ENCODE data around the gene CDH23.

CDH23 gene

GRCh38 chr10:71505862-71506261, 109.1 kb downstream of the CDH23 start:
- H3K4me1 ChIP-seq (ENCODE audit: low read length) = no peaks in the 10 kb centered on the region
- no peak overlapping the region for H3K4me3 ChIP-seq (ENCODE audit: low read length)
- H3K4me2 ChIP-seq (ENCODE audit: low read depth, low read length) = no peak overlapping the region
- no peak for DNase-seq
- no peaks in the 10 kb centered on the region for H3K9me3 ChIP-seq (replicated peaks; ENCODE audit: insufficient read depth, low read length)
- H4K20me1 ChIP-seq (ENCODE audit: insufficient read depth, low read length) = no peaks in the 10 kb centered on the region
- no peak overlapping the region for H2AFZ ChIP-seq (ENCODE audit: low read length)
- H3K9me2 ChIP-seq (replicated peaks; ENCODE audit: insufficient read depth, low read length) = no peaks in the 10 kb centered on the region
- peaks cover 68% of the 10 kb centered on the region for H3K27me3 ChIP-seq (replicated peaks; ENCODE audit: insufficient read depth, low read length)
- H3F3A ChIP-seq (ENCODE audit: insufficient read depth, low read length) = no peaks in the 10 kb centered on the region
- no peak overlapping the region for H3K27ac ChIP-seq (ENCODE audit: low read length)
- TF ChIP-seq EZH2 (optimal IDR thresholded peaks at IDR 0.05; ENCODE audit: low read depth, low read length) (no peak), CTCF (IDR thresholded peaks at IDR 0.05; ENCODE audit: low read length) (no peak), EZH2phosphoT487 (IDR thresholded peaks at IDR 0.05; ENCODE audit: low read length) (no peak)
- H3K79me2 ChIP-seq (ENCODE audit: low read length) = no peaks in the 10 kb centered on the region
- H3K36me3 ChIP-seq (replicated peaks; ENCODE audit: insufficient read depth, low read length) = no peaks in the 10 kb centered on the region
- no peak overlapping the region for H3K9ac ChIP-seq (ENCODE audit: low read length)

GRCh38 chr10:71509444-71509843, 112.7 kb downstream of the CDH23 start:
- no peaks in the 10 kb centered on the region for H3K9me3 ChIP-seq (replicated peaks; ENCODE audit: insufficient read depth, low read length)
- no peak overlapping the region for H2AFZ ChIP-seq (ENCODE audit: low read length)
- H3K4me1 ChIP-seq (ENCODE audit: low read length) = no peaks in the 10 kb centered on the region
- no peak for DNase-seq
- no peak overlapping the region for H3K4me2 ChIP-seq (ENCODE audit: low read depth, low read length)
- H3K27ac ChIP-seq (ENCODE audit: low read length) = no peak overlapping the region
- H3K4me3 ChIP-seq (ENCODE audit: low read length) = no peak overlapping the region
- H3K79me2 ChIP-seq (ENCODE audit: low read length) = no peaks in the 10 kb centered on the region
- H4K20me1 ChIP-seq (ENCODE audit: insufficient read depth, low read length) = no peaks in the 10 kb centered on the region
- H3F3A ChIP-seq (ENCODE audit: insufficient read depth, low read length) = no peaks in the 10 kb centered on the region
- TF ChIP-seq CTCF (IDR thresholded peaks at IDR 0.05; ENCODE audit: low read length) (no peak), EZH2 (optimal IDR thresholded peaks at IDR 0.05; ENCODE audit: low read depth, low read length) (no peak), EZH2phosphoT487 (IDR thresholded peaks at IDR 0.05; ENCODE audit: low read length) (no peak)
- no peak overlapping the region for H3K9ac ChIP-seq (ENCODE audit: low read length)
- no peaks in the 10 kb centered on the region for H3K36me3 ChIP-seq (replicated peaks; ENCODE audit: insufficient read depth, low read length)
- H3K9me2 ChIP-seq (replicated peaks; ENCODE audit: insufficient read depth, low read length) = no peaks in the 10 kb centered on the region
- H3K27me3 ChIP-seq (replicated peaks; ENCODE audit: insufficient read depth, low read length) = peaks cover 69% of the 10 kb centered on the region

GRCh38 chr10:71511206-71511605, 114.5 kb downstream of the CDH23 start:
- no peaks in the 10 kb centered on the region for H3K4me1 ChIP-seq (ENCODE audit: low read length)
- no peak for DNase-seq
- H3K4me3 ChIP-seq (ENCODE audit: low read length) = no peak overlapping the region
- H2AFZ ChIP-seq (ENCODE audit: low read length) = no peak overlapping the region
- H3K9me2 ChIP-seq (replicated peaks; ENCODE audit: insufficient read depth, low read length) = no peaks in the 10 kb centered on the region
- no peaks in the 10 kb centered on the region for H3K79me2 ChIP-seq (ENCODE audit: low read length)
- TF ChIP-seq CTCF (IDR thresholded peaks at IDR 0.05; ENCODE audit: low read length) = no peak
- no peak for TF ChIP-seq EZH2 (optimal IDR thresholded peaks at IDR 0.05; ENCODE audit: low read depth, low read length)
- TF ChIP-seq EZH2phosphoT487 (IDR thresholded peaks at IDR 0.05; ENCODE audit: low read length) = no peak
- peaks cover 67% of the 10 kb centered on the region for H3K27me3 ChIP-seq (replicated peaks; ENCODE audit: insufficient read depth, low read length)
- H3K9me3 ChIP-seq (replicated peaks; ENCODE audit: insufficient read depth, low read length) = no peaks in the 10 kb centered on the region
- H3K4me2 ChIP-seq (ENCODE audit: low read depth, low read length) = no peak overlapping the region
- H4K20me1 ChIP-seq (ENCODE audit: insufficient read depth, low read length) = no peaks in the 10 kb centered on the region
- H3K27ac ChIP-seq (ENCODE audit: low read length) = no peak overlapping the region
- no peaks in the 10 kb centered on the region for H3F3A ChIP-seq (ENCODE audit: insufficient read depth, low read length)
- H3K9ac ChIP-seq (ENCODE audit: low read length) = no peak overlapping the region
- H3K36me3 ChIP-seq (replicated peaks; ENCODE audit: insufficient read depth, low read length) = no peaks in the 10 kb centered on the region

Data from MM.1S (cell line).